HG03442 (cell line): ENCODE results near the gene DUSP14.
A peak's percentile ranks its signal among the peaks of the same experiment; 100 is the strongest.
"Not testable (repeated sequence)": the region's sequence is repeated elsewhere in the genome, so short reads cannot be mapped to it uniquely, and the experiment has no call there.

Source experiments
- ATAC-seq: cut with Tn5 transposase; IDR thresholded peaks from one replicate; pipeline ENCODE4 v1.9.1; 2021; ENCODE audit warnings: mild to moderate bottlenecking, moderate library complexity; ENCODE audit not compliant: unreplicated experiment

The DUSP14 gene

GRCh38 chr17:37483311-37484039 is 6.2 kb upstream of the DUSP14 start:
- ATAC-seq, result no peak

GRCh38 chr17:37485938-37486570 is 3.6 kb upstream of the DUSP14 start:
- no peak for ATAC-seq

GRCh38 chr17:37488009-37488604 is 1.6 kb upstream of the DUSP14 start:
- no peak for ATAC-seq

- peak; percentile 16 for ATAC-seq
Measured at GRCh38 chr17:37488607-37489196, 989 bp upstream of the DUSP14 start.

- ATAC-seq, result peak; percentile 41
Measured at GRCh38 chr17:37490022-37490587, 414 bp downstream of the DUSP14 start.

GRCh38 chr17:37490638-37491614 is 1.2 kb downstream of the DUSP14 start:
- ATAC-seq, result no peak

- ATAC-seq, result no peak
Measured at GRCh38 chr17:37492167-37492566, 2.5 kb downstream of the DUSP14 start.

GRCh38 chr17:37493249-37494027 is 3.7 kb downstream of the DUSP14 start:
- no peak for ATAC-seq

- no peak for ATAC-seq
Measured at GRCh38 chr17:37494401-37494831, 4.7 kb downstream of the DUSP14 start.

- no peak for ATAC-seq
Measured at GRCh38 chr17:37494971-37495370, 5.3 kb downstream of the DUSP14 start.

GRCh38 chr17:37500378-37500777 is 10.7 kb downstream of the DUSP14 start:
- no peak for ATAC-seq

GRCh38 chr17:37502009-37502936 is 12.6 kb downstream of the DUSP14 start:
- ATAC-seq, result no peak

- no peak for ATAC-seq
Measured at GRCh38 chr17:37503148-37503547, 13.5 kb downstream of the DUSP14 start.

- ATAC-seq, result no peak
Measured at GRCh38 chr17:37505333-37505732, 15.6 kb downstream of the DUSP14 start.

- no peak for ATAC-seq
Measured at GRCh38 chr17:37506678-37507077, 17.0 kb downstream of the DUSP14 start.

GRCh38 chr17:37507111-37507510 is 17.4 kb downstream of the DUSP14 start:
- no peak for ATAC-seq

- no peak for ATAC-seq
Measured at GRCh38 chr17:37510056-37510455, 20.4 kb downstream of the DUSP14 start.

GRCh38 chr17:37511642-37512041 is 22.0 kb downstream of the DUSP14 start:
- ATAC-seq, result not testable (repeated sequence)
